DOHH2 (cell line): ENCODE data around the gene MZF1.

Experiments used
- H3F3A ChIP-seq: fragments of 200-600 bp; sonication (generic), shearing (Covaris generic); 2 replicates; pipeline ENCODE4 v1.6.0; 2016; ENCODE audit warnings: antibody characterized with exemption, mild to moderate bottlenecking; ENCODE audit not compliant: control insufficient read depth, insufficient read depth
- H3K27ac ChIP-seq: fragments of 200-600 bp; sonication (generic); 2 replicates; pipeline ENCODE4 v1.5.1; 2014; ENCODE audit warnings: low read depth, mild to moderate bottlenecking, low read length, moderate library complexity
- H3K27me3 ChIP-seq: fragments of 200-600 bp; sonication (generic); 2 replicates; pipeline ENCODE4 v1.6.1; 2014; ENCODE audit warnings: mild to moderate bottlenecking, low read length, mixed read lengths; ENCODE audit not compliant: control insufficient read depth
- H3K36me3 ChIP-seq: fragments of 200-600 bp; sonication (generic); 2 replicates; pipeline ENCODE4 v1.6.1; 2014; ENCODE audit warnings: mild to moderate bottlenecking, low read length, moderate library complexity, mixed read lengths; ENCODE audit not compliant: control insufficient read depth
- H3K4me1 ChIP-seq: fragments of 200-600 bp; sonication (generic); 2 replicates; pipeline ENCODE4 v1.6.1; 2014; ENCODE audit warnings: mild to moderate bottlenecking, low read length, mixed read lengths; ENCODE audit not compliant: control insufficient read depth
- H3K4me2 ChIP-seq: fragments of 200-600 bp; sonication (generic); 2 replicates; pipeline ENCODE4 v1.6.0; 2014; ENCODE audit warnings: mild to moderate bottlenecking, low read length, moderate library complexity
- H3K4me3 ChIP-seq: fragments of 200-600 bp; sonication (generic); 2 replicates; pipeline ENCODE4 v1.5.1; 2014; ENCODE audit warnings: mild to moderate bottlenecking, low read length, mixed read lengths
- H3K79me2 ChIP-seq: fragments of 200-600 bp; sonication (generic); 2 replicates; pipeline ENCODE4 v1.6.1; 2014; ENCODE audit warnings: mild to moderate bottlenecking, low read length, mixed read lengths; ENCODE audit not compliant: control insufficient read depth
- H3K9me2 ChIP-seq: fragments of 200-600 bp; sonication (generic); replicated peaks from 2 replicates; pipeline ENCODE4 v1.6.1; 2014; ENCODE audit warnings: mild to moderate bottlenecking, low read length, mixed read lengths; ENCODE audit not compliant: control insufficient read depth
- H3K9me3 ChIP-seq: fragments of 200-600 bp; sonication (generic); 2 replicates; pipeline ENCODE4 v1.6.1; 2014; ENCODE audit warnings: antibody characterized with exemption, low read length, mixed read lengths; ENCODE audit not compliant: control insufficient read depth, insufficient read depth
- H4K20me1 ChIP-seq: fragments of 200-600 bp; sonication (generic); 2 replicates; pipeline ENCODE4 v1.6.0; 2014; ENCODE audit warnings: low read depth, mild to moderate bottlenecking, antibody characterized with exemption, low read length, moderate library complexity; ENCODE audit not compliant: control insufficient read depth, insufficient read depth
- CTCF ChIP-seq: fragments of 200-600 bp; sonication (generic); IDR thresholded peaks from one replicate; pipeline ENCODE4 v1.5.1; 2014; ENCODE audit warnings: antibody characterized with exemption, mild to moderate bottlenecking, low read depth, low read length; ENCODE audit not compliant: poor library complexity, severe bottlenecking
- EZH2phosphoT487 ChIP-seq: fragments of 200-600 bp; sonication (generic); IDR thresholded peaks from 2 replicates; pipeline ENCODE4 v1.6.1; 2017; ENCODE audit warnings: borderline replicate concordance, mild to moderate bottlenecking, antibody characterized with exemption, low read length, moderate library complexity, mixed read lengths

The MZF1 gene

DNA sequence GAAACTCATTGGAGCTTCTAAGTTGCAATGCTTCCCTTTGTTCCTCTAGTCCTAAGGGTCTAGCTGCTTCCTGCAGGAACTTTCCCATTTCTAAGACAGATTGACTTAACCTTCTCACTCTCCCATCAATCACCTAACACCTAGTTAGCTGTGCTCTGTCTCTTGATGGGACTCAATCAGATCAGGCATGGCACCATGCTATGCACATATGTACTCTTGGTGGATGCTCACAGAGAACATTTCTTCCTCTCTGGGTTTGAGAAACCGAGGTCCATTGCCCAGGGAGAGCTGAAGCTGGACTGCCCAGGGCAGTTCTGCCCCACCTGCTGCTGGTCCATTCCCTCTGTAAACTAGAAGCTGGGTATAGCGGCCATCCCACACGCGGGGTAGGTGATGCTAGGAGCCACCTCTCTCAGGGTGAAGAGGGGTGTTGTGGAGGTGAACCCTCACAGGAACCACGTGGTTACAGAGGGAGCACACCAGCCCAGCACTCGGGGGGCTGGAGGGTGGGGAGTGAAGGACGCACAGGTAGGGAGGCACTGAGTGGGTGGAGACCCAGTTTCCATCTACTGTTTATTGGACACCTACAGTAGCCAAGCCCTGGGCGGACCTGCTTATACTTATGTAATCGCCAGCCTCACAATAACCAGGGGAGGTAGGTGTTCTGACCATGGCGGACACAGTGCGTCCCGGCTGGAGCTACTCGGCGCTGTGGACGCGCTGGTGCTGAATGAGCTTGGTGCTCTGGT is 11.6 kb downstream of the MZF1 start:
- H3F3A ChIP-seq, result peaks cover 37% of the 10 kb centered on the region
- no peaks in the 10 kb centered on the region for H4K20me1 ChIP-seq
- no peak overlapping the region; the same call in 1 of the 2 replicates for H3K27ac ChIP-seq
- TF ChIP-seq EZH2phosphoT487 (no peak), CTCF (no peak)
- H3K4me1 ChIP-seq, result peaks cover 59% of the 10 kb centered on the region
- H3K4me2 ChIP-seq, result peak overlapping the region; percentile 97
- peaks cover 28% of the 10 kb centered on the region for H3K79me2 ChIP-seq
- H3K36me3 ChIP-seq, result peaks cover 18% of the 10 kb centered on the region
- peak overlapping the region; percentile 76 for H3K4me3 ChIP-seq
- 0 out of 2 replicates have a peak, but pooled peaks cover 2% of the 10 kb centered on the region for H3K27me3 ChIP-seq
- H3K9me3 ChIP-seq, result no peaks in the 10 kb centered on the region
- no peaks in the 10 kb centered on the region for H3K9me2 ChIP-seq

DNA sequence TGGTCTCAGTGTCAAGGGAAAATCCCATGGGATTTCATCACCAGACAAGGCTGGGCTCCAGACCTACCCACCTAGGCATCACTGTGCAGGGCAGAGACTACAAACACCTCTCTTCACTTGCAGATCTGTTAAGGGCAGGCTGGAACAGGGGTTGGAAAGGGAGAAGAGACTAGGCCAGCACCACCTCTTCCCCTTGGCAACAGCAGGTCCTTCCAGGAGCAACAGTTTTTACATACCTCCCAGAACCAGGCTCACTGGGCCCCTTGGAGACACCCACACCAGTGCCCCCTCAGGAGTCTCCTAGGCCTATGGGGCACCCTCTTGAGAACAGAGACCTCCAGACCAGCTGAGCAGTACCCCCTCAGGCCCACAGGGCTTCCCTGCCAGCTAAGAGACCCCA is 12.2 kb downstream of the MZF1 start:
- H3K27ac ChIP-seq, result no peak overlapping the region; the same call in 1 of the 2 replicates

DNA sequence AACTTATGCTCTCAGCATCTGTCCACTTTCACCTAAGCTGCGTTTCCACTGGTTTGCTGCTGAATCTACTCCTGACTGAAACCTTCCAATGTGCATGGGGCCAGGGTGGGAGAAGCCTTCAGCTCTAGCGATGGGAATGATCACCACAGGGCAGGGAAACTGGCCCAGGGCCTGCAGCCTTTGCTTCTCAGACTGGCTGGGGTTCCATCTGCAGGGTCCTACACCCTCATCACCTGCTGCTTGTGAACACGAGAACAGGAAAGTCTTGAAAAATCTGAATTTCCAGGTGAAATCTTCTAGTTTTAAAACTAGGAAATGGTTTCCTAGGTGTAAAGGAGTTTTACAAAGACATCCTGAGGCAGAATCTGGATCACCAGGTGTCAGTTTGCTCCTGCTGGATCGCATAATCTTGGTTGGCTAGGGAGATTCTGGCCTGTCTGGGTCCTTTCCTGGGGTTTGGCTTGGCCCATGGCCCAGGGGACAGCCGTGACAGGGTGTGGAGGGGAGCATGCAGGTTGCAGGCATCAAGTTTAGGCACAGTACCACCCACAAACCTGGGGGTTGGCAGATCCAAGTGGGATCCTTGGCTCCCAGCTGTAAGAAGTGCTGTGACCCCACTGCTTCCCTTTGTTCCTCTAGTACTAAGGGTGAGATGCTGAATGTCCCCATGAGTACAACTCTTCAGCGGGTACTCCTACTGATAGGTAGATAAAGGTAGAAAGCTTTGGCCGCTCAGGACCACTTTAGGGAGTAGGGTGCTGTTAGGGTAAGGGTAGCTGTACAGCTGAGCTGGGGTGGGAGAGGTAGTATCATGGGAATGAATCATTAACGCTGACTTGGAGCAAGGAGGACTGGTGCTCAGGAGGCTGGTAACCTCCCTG is 12.9 kb downstream of the MZF1 start:
- Histone ChIP-seq H3F3A (peaks cover 37% of the 10 kb centered on the region), H3K4me1 (peaks cover 72% of the 10 kb centered on the region), H4K20me1 (no peaks in the 10 kb centered on the region), H3K4me2 (peak overlapping the region; percentile 97), H3K36me3 (peaks cover 31% of the 10 kb centered on the region), H3K4me3 (peak overlapping the region; percentile 92), H3K79me2 (peaks cover 41% of the 10 kb centered on the region), H3K9me3 (no peaks in the 10 kb centered on the region), H3K27me3 (0 out of 2 replicates have a peak, but pooled peaks cover 2% of the 10 kb centered on the region), H3K27ac (peak overlapping the region; percentile 91), H3K9me2 (no peaks in the 10 kb centered on the region)
- TF ChIP-seq CTCF (no peak), EZH2phosphoT487 (no peak)

More for the DNA sequence above, 12.2 kb downstream of the MZF1 start:
- Histone ChIP-seq H3K4me1 (peaks cover 65% of the 10 kb centered on the region), H3K36me3 (peaks cover 24% of the 10 kb centered on the region), H3K9me3 (no peaks in the 10 kb centered on the region), H3K4me3 (no peak overlapping the region; the same call in 1 of the 2 replicates), H4K20me1 (no peaks in the 10 kb centered on the region), H3F3A (peaks cover 37% of the 10 kb centered on the region), H3K9me2 (no peaks in the 10 kb centered on the region), H3K27me3 (0 out of 2 replicates have a peak, but pooled peaks cover 2% of the 10 kb centered on the region), H3K4me2 (peak overlapping the region; percentile 97), H3K79me2 (peaks cover 34% of the 10 kb centered on the region)
- TF ChIP-seq EZH2phosphoT487 (no peak), CTCF (no peak)
